G401 (cell line): ENCODE results near the gene VANGL2. TPM values are rescaled to one million over a fixed set of nuclear protein-coding genes. Genes with fewer than 3 reads are reported as not detected.

Experiments
- DNase-seq: peaks from one replicate; pipeline ENCODE4 v3.0.0-alpha.2; 2015; ENCODE audit warnings: low spot score
- in situ Hi-C: cut with HindIII; loops from 2 replicates; pipeline ENCODE4 v1.10.0; 2016; ENCODE audit warnings: low sequenced_read_pairs, mixed read lengths
- total RNA-seq: library from RNA; depleted of rRNA; stranded (reverse); fragments of >200 nt; shearing (Covaris generic); gene quantifications from 2 replicates; pipeline ENCODE4 v1.2.3, GENCODE V29; 2014

Gene VANGL2
- total RNA-seq, 1 experiment from 2014 or later, result 3.0 TPM

DNA sequence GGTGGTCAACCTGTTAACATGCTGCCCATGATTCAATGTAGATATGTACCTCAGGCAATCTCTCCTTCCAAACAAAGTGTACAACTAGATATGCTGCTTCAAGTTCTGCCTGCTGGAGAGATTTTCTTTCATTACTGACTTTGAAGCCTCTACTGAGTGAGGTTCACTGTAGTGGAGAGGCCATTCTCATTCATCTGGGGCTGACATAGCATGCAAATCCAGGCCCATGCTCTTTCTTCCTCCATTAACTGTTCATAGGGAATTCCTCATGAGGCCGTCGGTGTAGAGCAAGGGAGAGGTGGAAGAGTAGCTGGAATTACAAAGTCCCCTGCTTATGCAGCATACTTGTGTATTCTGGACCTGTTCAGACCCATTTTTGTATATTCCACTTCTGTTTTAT lies 38.6 kb downstream of the VANGL2 start:
- no peak for DNase-seq
- in situ Hi-C loops, result no loop called here

DNA sequence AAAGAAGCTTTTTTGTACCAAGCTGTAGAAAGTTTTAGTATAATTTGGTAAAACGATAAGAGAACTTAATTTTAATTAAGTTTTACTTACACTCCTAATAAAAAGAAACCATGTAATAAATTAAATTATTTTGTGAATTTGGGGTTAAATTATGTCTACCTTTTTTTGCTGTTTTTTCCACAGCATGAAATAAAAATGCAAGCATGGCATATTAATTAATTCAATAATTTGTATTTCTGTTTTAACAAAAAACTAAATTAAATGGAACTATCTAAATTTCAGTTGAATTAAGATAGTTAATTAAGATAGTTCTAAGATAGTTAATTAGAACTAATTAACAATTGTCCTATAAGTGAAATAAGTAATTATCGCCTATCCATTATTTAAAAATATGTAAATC lies 39.4 kb downstream of the VANGL2 start:
- in situ Hi-C loops, result no loop called here
- no peak for DNase-seq

DNA sequence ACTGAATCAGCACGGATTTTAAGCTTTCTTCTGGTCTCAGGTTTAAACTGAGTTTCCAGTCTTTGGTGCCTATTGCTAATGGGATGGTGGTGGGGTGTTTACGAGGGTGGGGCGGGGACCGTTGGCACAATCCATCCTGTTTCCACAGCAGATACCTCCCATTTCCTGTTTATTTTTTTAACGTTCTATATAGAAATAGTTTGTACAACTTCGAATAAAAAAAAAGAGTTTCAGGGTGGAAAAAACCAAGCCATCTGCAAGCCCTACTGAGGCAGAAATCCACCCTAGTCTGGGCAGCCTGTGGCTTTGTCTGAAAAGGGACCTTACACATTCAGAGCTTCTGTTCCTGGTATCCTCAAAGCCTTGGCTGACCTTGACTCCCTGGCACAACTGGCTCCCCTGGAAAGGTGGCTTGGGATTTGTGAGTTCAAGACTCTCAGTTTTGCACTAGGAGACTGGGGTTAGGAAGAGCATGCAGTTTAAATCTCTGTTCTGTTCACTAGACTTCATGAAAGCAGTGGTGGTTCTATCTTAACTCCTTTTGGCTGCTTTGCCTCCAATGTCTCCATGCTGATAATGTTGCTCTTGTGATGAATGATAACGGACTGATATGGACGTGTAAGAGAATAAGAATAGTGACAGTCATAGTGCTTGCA lies 46.7 kb downstream of the VANGL2 start:
- in situ Hi-C loops, result no loop called here
- DNase-seq, result no peak

DNA sequence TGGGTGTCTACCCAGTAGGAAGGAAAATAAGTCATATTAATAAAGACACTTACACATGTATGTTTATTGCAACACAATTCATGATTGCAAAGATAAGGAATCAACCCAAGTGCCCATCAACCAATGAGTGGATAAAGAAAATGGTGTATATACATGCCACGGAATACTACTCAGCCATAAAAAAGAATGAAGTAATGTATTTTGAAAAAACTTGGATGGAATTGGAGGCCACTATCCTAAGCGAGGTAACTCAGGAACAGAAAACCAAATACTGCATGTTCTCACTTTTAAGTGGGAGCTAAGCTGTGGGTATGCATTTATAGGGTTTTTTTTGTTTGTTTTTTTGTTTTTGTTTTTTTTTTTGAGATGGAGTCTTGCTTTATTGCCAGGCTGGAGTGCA lies 49.1 kb downstream of the VANGL2 start:
- DNase-seq, result no peak
- in situ Hi-C loops, result no loop called here

DNA sequence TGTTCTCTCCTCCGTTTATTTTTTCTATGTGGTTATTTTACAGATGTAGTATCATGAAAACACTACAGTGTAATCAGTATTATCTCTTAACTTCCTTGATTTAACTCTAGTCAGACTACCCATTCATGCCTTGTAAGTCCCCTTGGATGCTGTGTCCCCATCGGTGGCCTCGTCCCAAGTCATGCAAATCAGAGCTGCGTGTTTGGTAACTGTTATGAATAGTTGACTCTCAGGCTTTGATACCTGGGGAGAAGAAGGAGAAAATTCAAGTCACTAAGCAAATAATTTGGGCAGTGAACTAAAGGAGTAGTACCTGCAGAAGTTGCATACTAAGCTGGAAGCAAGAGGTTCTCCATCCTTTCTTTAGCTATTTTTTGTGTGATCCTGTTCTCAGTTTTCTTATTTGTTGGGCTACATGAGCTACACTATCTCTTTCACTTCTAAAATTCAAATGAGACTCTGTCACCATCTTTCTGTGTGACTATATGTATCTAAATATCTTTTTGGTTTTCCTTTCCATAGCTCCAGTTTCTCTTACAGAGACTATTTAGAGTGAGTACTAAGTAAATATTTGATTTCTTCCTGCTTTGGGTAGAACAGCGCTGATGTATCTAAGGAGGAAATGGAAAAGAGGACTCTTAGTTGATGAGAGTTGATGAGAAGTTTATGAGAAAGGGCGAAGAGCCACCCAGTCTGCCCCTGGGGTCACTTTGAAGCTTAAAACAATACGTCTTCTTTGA lies 50.9 kb downstream of the VANGL2 start:
- in situ Hi-C loops, result no loop called here
- no peak for DNase-seq

DNA sequence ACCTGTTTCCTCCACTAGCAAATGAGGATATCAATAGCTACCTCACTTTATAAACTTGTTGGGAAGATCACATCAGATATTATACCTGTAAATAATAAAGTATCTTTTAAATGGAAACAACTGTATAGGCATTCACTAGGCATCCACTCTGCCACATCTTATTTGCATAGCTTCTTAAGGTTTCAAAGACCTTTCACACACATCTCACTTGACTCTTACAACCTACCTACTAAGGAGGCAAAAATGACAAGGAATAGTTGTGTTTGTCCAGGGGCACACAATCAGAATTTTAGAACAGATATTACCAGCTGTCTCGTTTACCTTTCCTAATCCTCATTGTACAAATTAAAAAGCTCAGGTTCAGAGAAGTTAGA lies 51.5 kb downstream of the VANGL2 start:
- in situ Hi-C loops, result no loop called here
- no peak for DNase-seq

DNA sequence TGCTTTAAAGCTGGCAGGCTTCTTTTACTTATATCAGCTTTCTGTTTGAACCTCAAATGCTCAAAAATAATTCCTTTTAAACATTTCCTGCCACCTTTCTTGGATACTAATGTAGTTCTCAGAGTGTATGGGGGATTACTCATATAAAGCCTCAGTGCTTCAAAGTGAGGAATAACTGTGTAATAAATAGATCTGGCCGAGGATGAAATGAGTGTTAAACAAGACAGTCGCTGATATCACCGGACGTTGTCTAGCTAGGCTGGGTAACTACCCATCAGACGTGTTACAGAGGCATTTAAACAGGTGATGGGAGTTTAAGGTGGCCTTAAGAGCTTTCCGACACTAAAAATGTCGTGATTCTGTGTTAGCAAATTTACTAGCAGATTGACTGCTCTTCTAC lies 53.1 kb downstream of the VANGL2 start:
- in situ Hi-C loops, result no loop called here
- no peak for DNase-seq

DNA sequence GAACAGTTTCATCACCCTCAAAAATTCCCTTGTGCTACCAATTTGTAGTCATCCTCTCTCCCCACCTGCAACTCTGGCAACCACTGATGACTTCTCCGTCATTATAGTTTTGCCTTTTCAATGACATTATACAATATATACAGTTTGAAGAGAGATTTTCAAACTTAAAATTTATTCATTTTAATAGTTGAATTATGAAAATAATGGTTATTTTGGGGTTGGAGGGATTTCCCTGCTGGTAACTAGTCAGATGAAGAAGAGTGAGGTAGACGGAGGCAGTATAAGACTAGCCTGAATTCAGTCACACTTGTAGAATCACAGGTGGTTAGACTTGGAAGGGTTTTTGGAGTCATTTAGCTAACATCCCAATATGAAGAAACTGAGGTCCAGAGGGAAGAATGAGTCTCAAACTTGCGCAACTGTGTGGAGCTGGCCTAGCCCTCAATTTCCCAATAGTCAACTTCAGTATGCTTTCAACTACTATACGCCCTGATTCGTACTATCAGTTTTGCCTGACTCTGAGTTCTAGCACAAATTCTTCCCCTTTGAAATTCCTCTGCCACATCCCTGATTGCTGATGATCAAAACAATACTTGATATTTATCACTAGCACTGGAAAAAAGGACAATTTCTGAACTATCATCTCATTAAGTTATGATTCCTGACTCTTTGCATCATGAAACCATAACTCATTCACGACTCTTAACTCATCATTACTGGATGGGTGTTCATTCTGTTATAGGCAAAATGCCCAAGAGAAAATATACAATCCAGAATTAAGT lies 54.2 kb downstream of the VANGL2 start:
- in situ Hi-C loops, result no loop called here
- DNase-seq, result no peak

DNA sequence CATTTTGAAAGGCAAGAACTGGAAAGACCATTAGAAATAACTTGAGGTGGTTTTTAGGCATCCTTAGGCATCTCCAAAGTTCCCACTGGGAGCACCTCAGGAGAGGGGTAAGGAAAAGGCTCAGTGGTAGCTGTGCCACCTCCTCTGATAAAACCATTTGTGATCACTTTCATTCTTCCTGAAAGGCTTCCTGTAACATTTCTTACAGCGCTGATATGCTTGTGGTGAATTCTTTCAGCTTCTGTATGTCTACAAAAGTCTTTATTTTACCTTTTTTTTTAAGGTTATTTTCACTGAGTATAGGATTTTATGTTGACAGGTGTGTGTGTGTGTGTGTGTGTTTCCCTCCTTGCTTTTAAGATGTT lies 54.8 kb downstream of the VANGL2 start:
- in situ Hi-C loops, result no loop called here
- no peak for DNase-seq

DNA sequence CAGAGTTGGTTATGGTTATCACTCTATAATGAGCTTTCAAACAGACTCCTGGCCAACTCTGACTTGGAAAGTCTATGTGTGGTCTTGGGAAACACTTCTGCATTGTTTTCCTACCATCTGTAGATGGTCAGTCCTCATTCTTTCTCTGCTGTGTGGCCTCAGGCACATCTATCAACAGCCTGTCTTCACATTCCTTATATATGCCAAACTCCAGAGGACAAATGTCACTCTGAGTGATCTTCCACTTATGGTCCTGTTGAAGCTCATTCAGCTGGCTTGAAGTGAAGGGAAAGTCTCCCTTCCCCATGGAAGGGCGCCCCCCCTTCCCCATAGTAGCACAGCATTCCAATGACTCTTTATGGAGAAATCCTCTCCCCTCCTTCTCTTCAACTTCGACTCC lies 58.7 kb downstream of the VANGL2 start:
- in situ Hi-C loops, result no loop called here
- no peak for DNase-seq

DNA sequence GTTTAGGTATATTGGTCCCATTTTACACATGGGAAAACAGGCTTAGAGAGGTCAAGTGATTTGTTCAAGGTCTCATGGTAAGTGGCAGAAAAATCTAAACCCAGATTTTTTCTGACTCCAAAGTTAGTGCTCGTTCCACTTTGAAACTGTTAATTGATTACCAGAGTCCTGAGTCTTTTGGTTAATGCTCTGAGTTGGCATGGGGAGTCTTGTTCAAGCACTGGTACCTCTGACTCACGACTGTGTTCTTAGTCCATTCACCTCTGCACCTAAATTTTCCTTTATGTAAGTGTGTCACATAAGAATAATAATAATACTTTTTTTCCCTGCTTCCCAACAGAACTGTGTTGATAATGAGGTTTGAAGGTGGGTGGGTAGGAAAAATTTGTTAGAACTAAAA lies 59.3 kb downstream of the VANGL2 start:
- DNase-seq, result no peak
- in situ Hi-C loops, result no loop called here

DNA sequence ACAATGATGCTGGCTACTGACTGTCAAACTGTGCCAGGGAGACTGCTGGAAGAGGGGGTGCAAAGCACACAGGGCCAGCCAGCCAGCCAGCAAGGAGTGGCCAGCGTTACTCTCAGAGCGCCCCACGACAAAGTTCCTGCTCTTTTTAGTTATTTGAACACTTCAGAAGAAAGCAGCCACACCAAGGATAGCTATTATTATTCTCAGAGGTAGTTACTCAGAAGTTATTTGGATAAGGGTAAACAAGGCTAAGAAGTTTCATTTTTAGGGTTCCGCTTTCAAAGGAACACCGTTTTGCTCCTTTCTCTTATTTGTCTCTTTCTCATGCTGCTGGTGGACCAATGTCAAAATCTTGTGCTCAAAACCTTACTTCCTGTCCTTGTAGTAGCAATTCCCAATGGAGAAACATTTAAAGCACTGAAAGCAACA lies 59.9 kb downstream of the VANGL2 start:
- in situ Hi-C loops, result no loop called here
- DNase-seq, result no peak

DNA sequence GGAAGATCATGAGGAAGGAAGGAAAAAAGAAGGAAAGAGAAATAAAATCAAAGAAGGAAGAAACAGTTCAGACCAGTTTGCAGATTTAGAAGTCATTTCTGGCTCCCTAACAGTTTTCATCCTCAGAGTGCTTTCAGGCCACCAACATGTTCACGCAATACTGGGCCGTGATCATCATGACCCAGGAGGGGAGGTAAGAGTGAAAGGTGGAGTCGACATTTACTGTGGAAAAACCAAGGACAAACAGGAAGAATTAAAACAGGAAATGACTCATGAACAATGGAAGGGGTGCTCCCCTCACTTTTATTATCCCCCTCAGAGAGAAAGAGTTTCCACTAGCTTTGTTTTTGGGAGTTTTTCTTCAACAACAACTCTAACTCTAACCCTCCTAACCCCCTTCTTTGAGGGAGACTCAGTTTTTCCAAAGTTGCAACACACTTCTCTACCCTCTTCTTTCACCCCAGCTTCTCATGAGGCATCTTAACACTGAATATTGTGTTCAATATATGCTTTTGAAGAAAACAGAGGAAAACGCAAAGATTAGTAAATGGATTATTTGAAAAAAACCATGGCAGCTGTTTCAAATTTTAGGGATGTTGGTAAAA lies 60.4 kb downstream of the VANGL2 start:
- in situ Hi-C loops, result no loop called here
- no peak for DNase-seq

DNA sequence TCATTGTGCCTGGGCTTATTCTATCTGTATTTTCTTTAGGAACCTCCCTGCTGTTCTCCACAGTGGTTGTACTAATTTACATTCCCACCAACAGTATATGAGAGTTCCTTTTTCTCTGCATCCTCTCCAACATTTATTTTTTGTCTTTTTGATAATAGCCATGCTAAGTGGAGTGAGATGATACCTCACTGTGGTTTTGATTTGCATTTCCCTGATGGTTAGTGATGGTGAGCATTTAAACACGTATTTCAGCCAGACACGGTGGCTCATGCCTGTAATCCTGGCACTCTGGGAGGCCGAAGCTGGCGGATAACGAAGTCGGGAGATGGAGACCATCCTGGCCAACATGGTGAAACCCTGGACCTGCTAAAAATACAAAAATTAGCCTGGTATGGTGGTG lies 64.8 kb downstream of the VANGL2 start:
- DNase-seq, result no peak
- in situ Hi-C loops, result no loop called here

DNA sequence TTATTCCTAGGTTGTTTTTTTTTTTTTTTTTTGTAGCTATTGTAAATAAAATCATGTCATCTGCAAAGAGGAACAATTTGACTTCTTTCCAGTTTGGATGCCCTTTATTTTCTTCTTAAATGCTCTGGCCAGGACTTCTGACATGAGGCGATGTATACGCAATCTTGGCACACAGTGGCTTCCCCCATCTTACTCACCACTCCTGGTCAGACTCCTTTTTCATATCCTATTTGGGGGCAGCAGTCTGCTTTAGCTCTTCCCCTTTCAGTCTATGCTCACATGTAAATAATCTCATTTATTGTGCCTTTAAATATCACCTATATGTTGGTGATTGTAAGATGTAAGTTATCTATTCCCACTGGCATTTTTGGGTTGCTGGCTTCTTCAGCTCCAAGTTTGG lies 66.6 kb downstream of the VANGL2 start:
- no peak for DNase-seq
- in situ Hi-C loops, result no loop called here

DNA sequence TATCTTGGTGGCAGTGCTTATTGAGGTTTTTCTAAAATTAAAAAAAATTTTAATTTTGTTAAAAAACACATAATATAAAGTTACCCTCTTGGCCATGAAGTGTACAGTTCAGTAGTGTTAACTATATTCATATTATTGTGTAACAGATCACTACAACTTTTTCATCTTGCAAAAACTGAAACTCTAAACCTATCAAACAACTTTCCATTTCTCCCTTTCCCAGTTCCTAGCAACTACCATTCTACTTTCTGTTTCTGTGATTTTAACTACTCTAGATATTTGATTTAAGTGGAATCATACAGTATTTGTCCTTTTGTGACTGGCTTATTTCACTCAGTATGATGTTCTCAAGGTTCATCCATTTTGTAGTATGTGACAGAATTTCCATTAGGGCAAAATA lies 67.2 kb downstream of the VANGL2 start:
- no peak for DNase-seq
- in situ Hi-C loops, result no loop called here

DNA sequence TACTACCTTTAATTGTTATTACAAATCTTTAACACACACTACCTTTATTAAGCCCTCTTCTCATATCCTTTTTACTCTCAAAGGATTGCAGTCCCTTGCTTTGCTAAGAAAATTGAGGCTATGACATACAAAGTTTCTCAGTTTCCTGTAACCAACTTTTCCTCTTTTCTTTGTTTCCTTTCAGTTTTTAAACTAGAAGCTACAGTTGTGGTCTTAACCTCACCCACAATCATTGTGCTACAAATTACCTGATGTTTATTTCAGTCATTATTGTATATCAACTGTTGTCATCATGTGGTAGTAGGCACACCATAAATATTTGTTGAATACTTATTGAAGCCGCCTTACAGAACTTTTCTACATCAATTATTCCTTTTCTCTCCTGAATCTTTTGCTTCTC lies 70.9 kb downstream of the VANGL2 start:
- DNase-seq, result no peak
- in situ Hi-C loops, result no loop called here

DNA sequence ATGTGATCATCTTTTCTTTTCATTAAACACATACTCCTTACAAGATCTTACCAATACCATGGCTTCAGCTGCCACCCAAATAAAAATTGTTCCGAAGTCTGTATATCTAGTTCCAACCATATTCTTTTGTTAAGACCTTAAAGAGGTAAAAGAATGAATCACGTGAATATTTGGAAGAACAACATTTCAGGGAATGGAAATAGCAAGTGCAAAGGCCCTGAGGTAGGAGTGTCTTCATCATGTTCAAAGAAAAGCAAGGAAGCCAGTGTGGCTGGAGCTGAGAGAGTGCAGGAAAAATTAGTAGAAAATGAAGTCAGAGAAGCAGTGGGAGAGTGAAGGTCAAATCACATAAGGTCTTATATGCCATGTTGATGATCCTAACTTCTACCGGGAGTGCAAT lies 71.7 kb downstream of the VANGL2 start:
- in situ Hi-C loops, result no loop called here

DNA sequence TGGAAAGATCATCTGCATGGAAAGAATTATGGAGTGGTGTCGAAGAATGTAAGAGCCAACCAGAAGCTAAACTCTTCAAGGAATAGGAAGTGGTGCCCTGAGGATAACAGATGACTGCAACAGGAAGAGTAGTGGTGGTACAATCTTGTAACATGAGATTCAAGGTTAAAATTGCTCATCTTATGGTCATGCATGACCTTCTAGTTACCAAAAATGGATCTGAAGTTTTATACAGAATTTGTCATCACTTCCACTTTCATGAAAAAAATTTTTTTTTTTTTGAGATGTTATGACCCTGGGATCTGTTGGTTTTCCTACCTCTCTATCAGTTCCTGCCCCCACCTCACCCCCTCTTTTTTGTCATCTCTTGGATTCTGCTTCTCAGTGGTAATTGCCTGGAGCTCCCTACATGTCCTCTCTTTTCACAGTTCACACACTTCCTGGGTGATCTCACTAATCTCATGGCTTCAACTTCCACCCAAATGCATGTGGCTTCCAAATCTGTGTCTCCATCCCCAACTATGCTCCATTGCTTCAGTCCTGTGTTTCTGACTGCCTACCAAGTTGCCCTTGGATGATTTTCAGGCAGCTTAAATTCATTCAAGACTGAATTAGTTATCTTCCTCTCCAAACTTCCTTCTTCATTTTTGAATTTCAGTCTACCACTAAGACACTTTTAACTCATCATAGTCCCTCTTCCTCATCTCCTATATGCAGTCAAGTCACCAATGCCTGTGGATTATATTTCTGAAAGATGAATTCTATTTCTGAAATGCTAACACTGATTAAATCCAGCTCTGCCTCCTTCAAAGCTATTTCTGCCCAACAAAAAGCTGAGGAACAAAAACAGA lies 74.3 kb downstream of the VANGL2 start:
- DNase-seq, result no peak
- in situ Hi-C loops, result no loop called here

More for the DNA sequence above, 71.7 kb downstream of the VANGL2 start:
- no peak for DNase-seq
